Cardiac muscle cell (in vitro differentiated cells and primary cell): ENCODE measurements around the gene RGSL1. TPM values are rescaled to one million over a fixed set of nuclear protein-coding genes. Genes with fewer than 3 reads are reported as not detected.
A peak's percentile ranks its signal among the peaks of the same experiment; 100 is the strongest.

Experiments
- DNase-seq, 2 donors: peaks; one replicate each; pipeline versions ENCODE4 v3.0.0 to v3.0.0-alpha.2; 2010 to 2017; ENCODE audit warnings: low read depth in 1 of 2, low spot score in 1 of 2
- H3K27ac ChIP-seq: fragments of 200-600 bp; sonication (generic); 2 replicates; pipeline ENCODE4 v1.5.1; 2016
- H3K27me3 ChIP-seq: fragments of 200-600 bp; sonication (generic); 2 replicates; pipeline ENCODE4 v1.6.0; 2016; ENCODE audit warnings: control low read depth
- H3K36me3 ChIP-seq: fragments of 200-600 bp; sonication (generic); 2 replicates; pipeline ENCODE4 v1.5.1; 2016; ENCODE audit warnings: control low read depth
- H3K4me1 ChIP-seq: fragments of 200-600 bp; sonication (generic); 2 replicates; pipeline ENCODE4 v1.8.1; 2017; ENCODE audit warnings: low read depth, mild to moderate bottlenecking, mixed run types
- H3K4me3 ChIP-seq: fragments of 200-600 bp; sonication (generic); 2 replicates; pipeline ENCODE4 v1.5.1; 2016; ENCODE audit warnings: mild to moderate bottlenecking
- H3K9me3 ChIP-seq: fragments of 200-600 bp; sonication (generic); 2 replicates; pipeline ENCODE4 v1.5.1; 2017; ENCODE audit warnings: low read depth, mild to moderate bottlenecking, control low read depth
- CTCF ChIP-seq: IDR thresholded peaks from 2 replicates; pipeline ENCODE4 v1.5.1; 2012; ENCODE audit warnings: low read depth, mild to moderate bottlenecking, low read length
- polyA plus RNA-seq: library from polyadenylated mRNA; unstranded; fragments of >200 nt; fragmentation: Nextera tagmentation; extraction: Ambion mirVana; gene quantifications from 2 replicates; pipeline ENCODE4 v1.2.1, GENCODE V29; 2016
- total RNA-seq: library from RNA; depleted of rRNA; stranded (reverse); fragments of >200 nt; gene quantifications from 2 replicates; pipeline ENCODE4 v1.2.3, GENCODE V29; 2016

RGSL1 gene
- total and polyA plus RNA-seq, 2 experiments from 2014 or later, result not detected

GRCh38 chr1:182608236-182608635, 158.3 kb downstream of the RGSL1 start:
- TF ChIP-seq CTCF, result no peak
- no peaks in the 10 kb centered on the region for H3K36me3 ChIP-seq
- no peak overlapping the region for H3K27ac ChIP-seq
- peaks cover 19% of the 10 kb centered on the region for H3K27me3 ChIP-seq
- no peaks in the 10 kb centered on the region for H3K9me3 ChIP-seq
- no peaks in the 10 kb centered on the region for H3K4me1 ChIP-seq
- no peak for DNase-seq
- H3K4me3 ChIP-seq, result no peak overlapping the region

GRCh38 chr1:182608845-182609610, 159.1 kb downstream of the RGSL1 start:
- H3K4me1 ChIP-seq, result no peaks in the 10 kb centered on the region
- H3K27me3 ChIP-seq, result peaks cover 19% of the 10 kb centered on the region
- peak in 1 of 2 donors; percentile 62 for DNase-seq
- no peak for TF ChIP-seq CTCF
- no peaks in the 10 kb centered on the region for H3K36me3 ChIP-seq
- no peak overlapping the region for H3K27ac ChIP-seq
- H3K4me3 ChIP-seq, result no peak overlapping the region
- H3K9me3 ChIP-seq, result no peaks in the 10 kb centered on the region

Other genes with a start within 250 kb of the RGSL1 start
- gene GLUL, start 58.4 kb upstream of the RGSL1 start, total RNA-seq, result 152 and 166 TPM in 2 replicates
- gene GLUL, start 58.4 kb upstream of the RGSL1 start, polyA plus RNA-seq, result 132 and 170 TPM in 2 replicates
- gene TEDDM1, start 49.5 kb upstream of the RGSL1 start, total RNA-seq, result not detected in 2 replicates
- gene TEDDM1, start 49.5 kb upstream of the RGSL1 start, polyA plus RNA-seq, result not detected in 2 replicates
- gene RNASEL, start 139.1 kb downstream of the RGSL1 start, total RNA-seq, result 1.5 and 2.2 TPM in 2 replicates
- 0.87 and 3.5 TPM in 2 replicates for gene RNASEL, start 139.1 kb downstream of the RGSL1 start, polyA plus RNA-seq
- 1.3 and 1.9 TPM in 2 replicates for gene RGS16, start 154.2 kb downstream of the RGSL1 start, total RNA-seq
- gene RGS16, start 154.2 kb downstream of the RGSL1 start, polyA plus RNA-seq, result 0.93 and 2.0 TPM in 2 replicates
- 0.32 and 2.2 TPM in 2 replicates for gene RGS8, start 234.4 kb downstream of the RGSL1 start, total RNA-seq
- 0.14 TPM in 1 of 2 replicates, not detected in the other for gene RGS8, start 234.4 kb downstream of the RGSL1 start, polyA plus RNA-seq